NCI-H526 (cell line): Measurements from ENCODE around the gene OR2T11.
"Not testable (repeated sequence)": the region's sequence is repeated elsewhere in the genome, so short reads cannot be mapped to it uniquely, and the experiment has no call there.

Experiments
- DNase-seq, 2 experiments: peaks; one replicate each; lab custom pipeline; 2025; lab: John Stamatoyannopoulos, UW

OR2T11 gene, protein sequence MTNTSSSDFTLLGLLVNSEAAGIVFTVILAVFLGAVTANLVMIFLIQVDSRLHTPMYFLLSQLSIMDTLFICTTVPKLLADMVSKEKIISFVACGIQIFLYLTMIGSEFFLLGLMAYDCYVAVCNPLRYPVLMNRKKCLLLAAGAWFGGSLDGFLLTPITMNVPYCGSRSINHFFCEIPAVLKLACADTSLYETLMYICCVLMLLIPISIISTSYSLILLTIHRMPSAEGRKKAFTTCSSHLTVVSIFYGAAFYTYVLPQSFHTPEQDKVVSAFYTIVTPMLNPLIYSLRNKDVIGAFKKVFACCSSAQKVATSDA

GRCh38 chr1:248634991-248635390 lies at the start of gene OR2T11:
OR2T11 (minus strand) TSS chr1:248635091; CDS start chr1:248627128, 7,963 bp downstream.
- not testable (repeated sequence) for DNase-seq

GRCh38 chr1:248681651-248682050 lies 46.8 kb upstream of the OR2T11 start:
- DNase-seq, result no peak

DNA sequence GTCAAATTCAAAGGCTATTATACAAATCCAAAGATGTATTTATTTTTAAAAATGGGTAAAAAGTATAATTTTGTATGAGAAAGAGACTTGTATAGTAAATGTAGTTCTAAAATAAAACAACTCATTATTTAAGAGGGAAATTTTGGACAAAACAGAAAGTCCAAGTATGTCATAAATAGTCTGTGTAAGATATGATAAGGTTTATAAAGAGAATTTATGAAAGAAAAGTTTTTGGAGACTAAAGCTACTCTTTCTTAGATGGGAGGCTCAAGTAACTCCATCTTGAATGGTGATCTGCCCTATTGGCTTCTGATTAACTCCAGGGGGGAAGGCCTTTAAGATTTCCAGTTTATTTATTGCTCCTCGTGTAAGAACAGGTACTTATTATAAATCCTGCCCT lies 35.1 kb upstream of the OR2T11 start:
- no peak for DNase-seq

DNA sequence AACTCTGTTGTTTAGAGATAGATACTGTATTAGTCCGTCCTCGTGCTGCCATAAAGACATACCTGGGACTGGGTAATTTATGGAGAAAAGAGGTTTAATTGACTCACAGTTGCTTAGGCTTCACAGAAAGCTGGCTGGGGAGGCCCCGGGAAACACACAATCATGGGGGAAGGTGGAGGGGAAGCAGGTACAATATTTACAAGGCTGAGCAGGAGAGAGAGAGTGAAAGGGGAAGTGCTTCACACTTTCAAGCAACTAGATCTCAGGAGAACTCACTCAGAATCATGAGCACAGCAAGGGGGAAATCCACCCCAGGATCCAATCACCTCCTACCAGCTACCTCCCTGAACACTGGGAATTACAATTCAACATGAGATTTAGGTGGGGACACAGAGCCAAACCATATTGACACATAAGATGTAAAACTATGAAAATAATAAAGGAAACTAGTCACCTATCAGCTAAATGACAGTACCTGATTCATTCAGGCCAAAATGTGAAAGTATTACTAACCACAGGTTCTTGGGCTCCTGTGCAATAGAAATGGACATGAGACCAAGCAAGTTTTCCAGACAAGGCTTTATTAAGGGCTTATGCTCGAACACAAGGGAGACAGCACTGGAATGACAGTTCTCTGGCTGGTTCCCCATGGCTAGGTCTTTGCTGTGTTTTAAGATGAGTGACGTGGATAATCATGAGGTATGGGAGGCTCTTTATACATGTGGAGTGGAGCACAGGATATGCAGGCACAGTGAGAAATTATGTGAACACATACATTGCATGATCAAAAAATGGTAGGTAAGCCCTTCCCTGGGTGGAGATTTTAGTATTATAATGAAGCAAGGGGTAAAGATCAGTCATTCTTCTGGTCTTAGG lies 28.8 kb upstream of the OR2T11 start:
- not testable (repeated sequence) for DNase-seq

- not testable (repeated sequence) for DNase-seq
These were observed 21.9 kb upstream of the OR2T11 start for GRCh38 chr1:248656797-248657196.

DNA sequence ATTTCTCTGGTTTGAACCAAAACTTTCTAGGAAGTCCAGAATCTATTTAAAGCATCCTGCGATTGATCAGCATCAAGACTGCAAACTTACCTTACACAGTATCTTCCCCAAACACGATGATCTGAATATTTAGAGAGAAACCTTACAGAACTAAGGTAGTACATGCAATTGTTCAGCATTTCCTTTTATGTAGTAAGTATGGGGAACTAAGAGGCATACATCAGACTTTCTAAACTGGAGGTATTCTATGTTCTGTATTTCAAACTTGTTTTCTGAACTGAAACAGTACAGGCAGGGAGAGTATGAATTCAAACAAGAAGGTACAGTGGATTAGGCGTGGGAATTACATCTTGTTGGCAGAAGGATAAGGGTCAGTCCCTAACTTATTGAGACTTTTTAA lies 20.5 kb upstream of the OR2T11 start, which contains the start of gene OR2T27:
Gene OR2T27, minus strand, starts transcription at position 175 of the 400 bp plus-strand sequence. CDS start 4,644 bp downstream, outside the sequence.
- not testable (repeated sequence) for DNase-seq

DNA sequence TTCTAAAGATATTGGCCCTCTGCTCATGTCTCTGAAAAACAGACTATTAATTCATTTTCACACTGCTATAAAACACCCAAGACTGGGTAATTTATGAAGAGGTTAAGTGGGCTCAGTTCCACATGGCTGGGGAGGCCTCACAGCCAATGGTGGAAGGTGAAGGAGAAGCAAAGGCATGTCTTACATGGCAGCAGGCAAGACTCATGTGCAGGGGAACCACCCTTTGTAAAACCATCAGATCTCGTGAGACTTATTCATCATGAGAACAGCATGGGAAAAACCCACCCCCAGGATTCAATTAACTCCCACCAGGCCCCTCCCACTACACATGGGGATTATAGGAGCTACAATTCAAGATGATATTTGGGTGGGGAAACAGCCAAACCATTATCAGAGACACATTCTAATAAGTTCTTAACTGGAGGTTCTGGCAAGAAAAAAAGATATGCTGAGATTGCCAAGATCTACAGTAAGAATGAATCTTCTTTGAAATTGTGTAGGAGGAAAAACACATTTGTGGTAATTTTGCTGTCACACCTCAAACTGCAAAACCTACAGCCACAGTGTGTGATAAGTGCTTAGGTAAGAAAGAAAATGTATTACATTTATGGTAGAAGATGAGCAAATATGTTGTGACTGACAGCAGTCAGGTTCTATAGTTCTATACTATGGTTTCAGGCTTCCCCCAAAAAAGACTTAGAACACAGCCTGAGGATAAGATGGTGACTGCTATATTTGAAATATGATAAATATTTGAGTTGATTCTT lies 14.1 kb upstream of the OR2T11 start:
- DNase-seq, result not testable (repeated sequence)

- not testable (repeated sequence) for DNase-seq
These were observed 10.3 kb upstream of the OR2T11 start, which contains the start of gene OR2T35 for GRCh38 chr1:248645178-248645577. OR2T35 (minus strand) TSS chr1:248645278; CDS start chr1:248639258, 6,020 bp downstream.

GRCh38 chr1:248642971-248643651 lies 8.2 kb upstream of the OR2T11 start:
- not testable (repeated sequence) for DNase-seq

DNA sequence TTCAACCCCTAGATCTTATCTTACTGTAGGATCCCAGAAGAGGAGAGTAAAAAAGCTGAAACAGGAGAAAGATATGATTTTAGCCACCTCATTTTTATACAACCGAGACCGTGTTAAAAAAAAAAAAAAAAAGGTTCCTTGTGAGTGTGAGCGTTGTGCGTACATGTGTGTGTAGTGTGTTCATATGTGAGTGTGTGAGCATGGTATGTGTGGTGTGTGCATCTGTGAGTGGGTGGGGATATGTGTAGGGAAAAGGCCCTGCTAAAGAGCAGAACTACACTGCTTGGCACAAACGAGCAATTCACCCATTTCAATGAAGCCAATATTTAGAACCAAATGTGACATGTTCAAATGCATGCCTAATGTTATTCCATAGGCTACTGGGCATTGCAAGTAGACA lies 6.7 kb upstream of the OR2T11 start:
- not testable (repeated sequence) for DNase-seq

DNA sequence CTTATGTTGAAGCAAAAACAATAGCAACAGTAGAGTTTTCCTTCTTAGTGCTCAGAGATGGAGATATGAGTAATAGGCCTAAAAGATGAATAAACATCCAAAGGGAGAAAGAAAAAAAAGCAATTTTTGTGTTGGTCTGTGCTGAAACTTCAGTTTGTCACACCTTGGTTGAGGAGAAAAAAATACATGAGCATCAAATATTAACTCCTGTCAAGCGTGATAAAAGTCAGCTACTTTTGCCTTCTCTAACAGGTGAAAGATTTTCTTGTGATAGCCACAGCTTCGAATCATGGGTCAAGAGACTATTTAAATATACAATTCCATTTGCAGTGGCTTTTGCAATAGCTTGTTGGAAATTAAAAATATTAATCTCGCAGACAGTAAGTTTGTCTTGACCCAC lies 6.0 kb upstream of the OR2T11 start:
- DNase-seq, result not testable (repeated sequence)

GRCh38 chr1:248639652-248640051 lies 4.8 kb upstream of the OR2T11 start:
- DNase-seq, result not testable (repeated sequence)

GRCh38 chr1:248636612-248637011 lies 1.7 kb upstream of the OR2T11 start:
- DNase-seq, result not testable (repeated sequence)

GRCh38 chr1:248631354-248632008 lies 3.4 kb downstream of the OR2T11 start:
- DNase-seq, result no peak

DNA sequence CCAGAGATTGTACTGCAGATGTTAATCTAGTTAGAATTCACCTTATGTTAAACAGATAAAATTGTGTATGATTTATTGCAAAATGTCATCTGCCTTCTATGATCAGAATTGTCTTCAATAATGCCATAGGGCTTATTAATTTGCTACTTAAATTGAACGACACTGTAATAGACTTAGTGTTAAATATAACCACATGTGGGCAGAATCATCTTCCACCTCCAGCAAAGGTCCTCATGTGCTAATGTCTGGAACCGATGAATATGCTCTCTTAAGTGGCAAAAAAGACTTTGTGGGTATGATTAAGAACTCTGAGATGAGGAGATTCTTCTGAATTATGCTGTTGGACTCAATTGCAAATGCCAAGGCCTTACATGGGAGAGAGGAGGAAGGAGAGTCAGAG lies 4.3 kb downstream of the OR2T11 start:
- DNase-seq, result no peak

DNA sequence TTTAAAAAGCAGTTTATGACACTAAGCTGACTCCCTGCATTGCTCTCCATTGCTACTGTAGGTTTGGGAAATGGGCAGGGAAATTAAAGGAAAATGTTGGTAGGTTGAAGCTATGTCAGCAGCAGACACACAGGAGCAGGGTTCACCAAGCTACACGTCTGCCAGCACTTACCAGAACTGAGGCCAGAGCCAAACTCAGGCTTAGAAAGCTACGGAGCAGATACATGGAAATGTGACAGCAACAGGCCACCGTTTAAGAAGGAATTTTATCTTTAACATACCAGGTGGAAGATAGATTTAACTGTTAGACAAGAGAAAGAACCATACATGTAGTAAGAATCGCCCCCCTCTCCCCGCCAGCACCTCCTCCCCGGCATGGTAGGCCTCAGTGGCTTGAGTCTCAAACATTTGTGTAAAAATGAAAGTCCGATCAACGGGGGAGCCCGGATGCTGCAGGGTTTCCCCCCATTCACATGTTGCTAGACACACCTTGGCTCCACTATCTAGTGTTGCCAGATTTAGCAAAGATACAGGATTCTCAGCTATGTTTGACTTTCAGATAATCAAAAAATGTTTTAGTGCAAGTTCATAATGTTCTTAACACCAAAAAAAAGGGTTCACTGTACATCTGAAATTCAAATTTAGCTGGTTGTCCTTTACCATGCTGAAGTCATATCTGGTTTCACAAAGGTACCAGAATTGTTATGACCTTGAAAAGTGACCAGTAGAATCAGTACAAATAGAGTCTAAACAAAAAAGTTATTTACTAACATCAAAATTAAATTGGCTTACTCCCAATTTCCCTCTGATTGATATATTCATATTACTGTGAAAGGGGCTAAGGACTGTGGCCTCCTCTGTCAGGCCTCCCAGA lies 6.7 kb downstream of the OR2T11 start:
- DNase-seq, result no peak

- no peak for DNase-seq
These were observed 8.9 kb downstream of the OR2T11 start for GRCh38 chr1:248625971-248626370.

DNA sequence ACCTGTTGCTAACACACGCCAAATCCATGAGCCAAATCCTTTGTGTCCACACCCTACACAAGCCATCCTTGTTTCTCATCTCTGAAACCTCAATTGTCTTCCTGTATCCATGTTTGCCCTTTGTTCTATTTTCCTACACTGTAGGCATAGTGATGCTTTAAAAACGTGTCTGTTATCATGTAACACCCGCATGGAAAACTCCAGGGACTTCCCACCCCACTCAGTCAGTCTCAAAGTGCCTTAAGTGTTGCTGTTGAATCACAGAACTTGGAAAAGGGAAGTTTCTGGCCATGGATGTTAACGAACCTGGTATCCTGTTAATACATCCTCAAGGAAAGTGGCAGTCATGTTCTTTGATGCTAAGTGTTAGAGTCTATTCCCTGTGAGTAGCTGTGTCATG lies 9.7 kb downstream of the OR2T11 start:
- DNase-seq, result no peak

DNA sequence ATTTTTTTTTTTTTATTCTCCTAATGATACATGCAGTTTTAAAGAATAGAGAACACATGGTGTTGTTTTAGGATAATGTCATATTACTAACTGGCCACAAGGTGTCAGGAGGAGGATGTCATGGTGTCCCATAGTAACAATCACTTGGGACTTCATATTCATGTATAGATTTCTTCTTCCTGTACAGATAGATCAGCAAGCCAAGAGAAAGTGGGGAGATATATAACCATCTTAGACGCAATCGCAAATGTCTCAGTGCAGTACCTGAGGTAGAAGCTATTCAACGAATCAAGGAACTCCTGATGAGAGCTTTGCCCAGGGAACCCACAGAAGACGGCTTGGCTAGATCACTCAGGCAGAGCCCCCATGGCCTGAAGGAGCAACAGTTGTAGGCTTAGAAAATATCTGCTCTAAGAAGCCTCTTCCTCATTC lies 12.3 kb downstream of the OR2T11 start:
- DNase-seq, result peak in 1 of 2 experiments; percentile 6

DNA sequence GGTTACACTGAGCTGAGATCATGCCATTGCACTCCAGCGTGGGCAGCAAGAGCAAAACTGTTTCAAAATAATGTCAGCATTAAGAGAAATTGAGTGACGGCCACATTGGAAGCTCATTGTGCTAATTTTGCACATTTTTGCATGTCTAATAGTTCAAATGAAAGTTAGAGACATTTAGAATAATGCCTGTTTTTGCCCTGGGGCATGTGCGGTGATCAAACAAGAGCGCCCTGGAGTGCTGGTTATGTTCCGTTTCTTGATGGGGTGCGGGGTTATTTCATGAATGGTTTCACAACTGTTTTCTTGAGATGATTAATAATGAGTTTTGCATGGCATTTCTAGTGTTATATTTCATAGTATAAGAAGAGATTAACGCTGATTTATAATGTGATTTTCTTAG lies 13.1 kb downstream of the OR2T11 start:
- no peak for DNase-seq
